IPS-NIHi7 (cell line): ENCODE data around the gene CHMP5.

ENCODE experiments used
- DNase-seq: peaks from one replicate; pipeline ENCODE4 v3.0.0; 2012; ENCODE audit warnings: mixed read lengths; ENCODE audit errors: extremely low spot score

The CHMP5 gene

DNA sequence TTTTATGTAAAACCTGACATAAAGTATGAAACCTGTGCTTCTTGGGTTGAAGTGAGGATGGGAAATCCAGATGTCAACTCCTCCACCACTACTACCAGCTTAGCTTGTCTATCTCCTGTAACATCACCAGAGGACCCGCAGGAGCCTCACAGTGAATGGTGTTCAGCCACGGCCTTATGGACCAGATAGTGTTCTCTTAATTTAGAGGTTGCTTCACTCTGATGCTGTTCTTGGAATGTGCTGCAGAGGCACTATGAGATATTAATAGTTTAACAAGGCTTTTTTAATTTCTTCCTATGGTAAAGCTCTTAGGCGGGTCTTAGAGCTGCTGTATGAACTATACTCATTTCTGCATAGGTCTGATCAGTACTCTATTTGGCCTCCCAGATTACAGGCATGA, 53.4 kb downstream of the CHMP5 start:
- no peak for DNase-seq

- DNase-seq = no peak
These were observed 53.9 kb downstream of the CHMP5 start for GRCh38 chr9:33318781-33319180.

DNA sequence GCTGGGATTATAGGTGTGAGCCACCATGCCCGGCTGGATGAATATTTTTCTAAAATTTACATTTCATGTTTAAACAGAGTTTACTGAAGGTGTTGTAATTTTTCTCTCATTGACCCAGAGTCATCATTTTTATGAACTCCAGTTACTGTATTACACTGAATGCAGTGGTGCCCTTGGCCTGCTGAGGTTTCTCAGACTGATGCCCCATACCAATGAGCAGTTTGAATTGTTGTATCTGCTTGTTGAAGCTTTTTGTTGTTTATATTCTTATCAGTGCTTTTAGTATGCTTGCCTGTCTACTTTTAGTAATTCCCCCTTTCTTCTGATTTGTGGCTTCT, 55.4 kb downstream of the CHMP5 start:
- no peak for DNase-seq

DNA sequence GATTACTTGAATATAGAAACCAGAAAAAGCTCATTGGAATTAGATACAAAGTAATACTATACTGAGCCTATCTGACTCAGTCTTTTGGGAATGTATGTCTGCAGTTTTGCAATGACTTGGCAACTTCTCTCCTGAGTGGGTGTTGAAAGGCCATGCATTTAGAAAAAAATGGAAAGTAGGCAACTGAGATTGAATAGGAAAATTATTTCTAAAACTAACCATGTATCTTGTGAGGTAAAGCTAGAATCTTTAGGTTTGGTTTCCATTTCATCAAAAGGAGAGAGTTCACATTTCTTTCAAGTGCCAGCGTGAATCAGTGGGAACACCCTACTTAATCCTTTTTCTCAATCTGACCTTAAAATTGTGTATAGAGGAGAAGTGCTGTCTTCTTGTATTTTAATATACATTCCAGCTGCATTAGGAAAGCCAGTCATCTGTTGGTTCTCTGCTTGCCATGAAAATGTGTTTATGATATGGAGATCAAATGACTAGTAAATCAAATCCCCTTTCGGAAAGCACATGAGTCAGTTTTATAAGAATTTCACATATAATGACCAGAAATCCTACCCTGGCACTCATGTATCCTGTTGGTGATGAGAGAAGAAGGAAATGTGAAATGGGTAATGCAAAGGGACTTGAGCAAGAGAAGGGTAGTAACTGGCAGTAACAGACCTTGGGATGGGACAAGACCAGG, 55.9 kb downstream of the CHMP5 start:
- DNase-seq = no peak

GRCh38 chr9:33329117-33329563, 64.3 kb downstream of the CHMP5 start:
- DNase-seq = no peak

- DNase-seq = no peak
These were observed 65.1 kb downstream of the CHMP5 start for GRCh38 chr9:33329979-33330378.

- no peak for DNase-seq
These were observed 66.6 kb downstream of the CHMP5 start for GRCh38 chr9:33331377-33331891.
